Stomach (tissue), 4 donors: ENCODE data around the gene SYNGR3.

Source experiments
- CTCF ChIP-seq, 7 experiments: fragments of 450-650 bp in 4 of 7; fragments of 200-600 bp in 3 of 7; sonication (generic) in 3 of 7; IDR thresholded peaks; one replicate each; pipeline ENCODE4 v1.5.1; 2016 to 2019; ENCODE audit warnings: antibody characterized with exemption in 7 of 7, control low read depth in 2 of 7, mild to moderate bottlenecking in 1 of 7
- EP300 ChIP-seq: sonication (generic); formaldehyde crosslinking; IDR thresholded peaks from one replicate; pipeline ENCODE4 v1.6.1; 2017; ENCODE audit warnings: antibody characterized with exemption
- POLR2A ChIP-seq, 4 donors: fragments of 450-650 bp; IDR thresholded peaks; one replicate each; pipeline ENCODE4 v1.6.1; 2016; ENCODE audit warnings: antibody characterized with exemption in 4 of 4, control low read depth in 2 of 4, mild to moderate bottlenecking in 1 of 4, moderate library complexity in 1 of 4
- POLR2AphosphoS5 ChIP-seq, 3 donors: sonication (generic); formaldehyde crosslinking; IDR thresholded peaks; one replicate each; pipeline ENCODE4 v1.6.1; 2016; ENCODE audit warnings: antibody characterized with exemption in 3 of 3

GRCh38 chr16:2038382-2039231 is 48.8 kb downstream of the SYNGR3 start:
- TF ChIP-seq POLR2AphosphoS5 (IDR thresholded peaks at IDR 0.05) (no peak), CTCF (IDR thresholded peaks at IDR 0.05) (no peak), POLR2A (IDR thresholded peaks at IDR 0.05) (no peak), EP300 (no peak)
